K562 (cell line): Measurements from ENCODE around the gene P2RY14. TPM values are rescaled to one million over a fixed set of nuclear protein-coding genes. Genes with fewer than 3 reads are reported as not detected.

Experiments
- ATAC-seq: fragments of 200-7000 bp; cut with Tn5 transposase; 3 replicates; pipeline ENCODE4 v1.9.1; 2020; ENCODE audit warnings: moderate library complexity
- BruUV-seq: library from RNA; stranded (reverse); fragments of 400-500 nt; replicated peaks from 2 replicates; lab custom pipeline; 2021; lab: Mats Ljungman, UMichigan
- CTCF ChIA-PET: fragments of 300-600 bp; formaldehyde crosslinking; extraction: SDS; loops from one replicate; lab custom pipeline; 2021; ENCODE audit warnings: low intra/inter-chr PET ratio; lab: Yijun Ruan, JAX
- POLR2A ChIA-PET: fragments of 300-600, 350-650 bp; sonication (Branson Sonifier 250); formaldehyde crosslinking; extraction: SDS; loops from one replicate; lab custom pipeline; 2021; ENCODE audit warnings: antibody characterized with exemption, inconsistent platforms; lab: Yijun Ruan, JAX
- DNase-seq, 4 experiments: peaks; one replicate each; pipeline versions ENCODE4 v3.0.0 to v3.0.0-alpha.2; 2011 to 2018; ENCODE audit warnings: low spot score in 3 of 4, mixed read lengths in 3 of 4; ENCODE audit errors: extremely low read depth in 1 of 4
- FAIRE-seq: peaks from 2 replicates; lab custom pipeline; 2011; peaks lifted over from hg19 to GRCh38; lab: Jason Lieb, UNC
- H2AFZ ChIP-seq: 2 replicates; pipeline ENCODE4 v1.6.0; 2011; ENCODE audit warnings: low read depth, low read length, control low read depth, inconsistent platforms
- H3K27ac ChIP-seq: fragments of 200-600 bp; 3 replicates; pipeline ENCODE4 v1.8.0; 2011; ENCODE audit warnings: low read depth, mild to moderate bottlenecking, control low read depth, inconsistent platforms, low read length, moderate library complexity, mixed read lengths; ENCODE audit errors: extremely low read depth
- H3K27me3 ChIP-seq, 2 experiments: fragments of 300-600 bp in 1 of 2; 2 replicates in 1 of 2; 3 replicates in 1 of 2; pipeline versions ENCODE4 v1.6.0 to v1.8.0; 2011; ENCODE audit warnings: inconsistent platforms in 2 of 2, low read length in 2 of 2, mild to moderate bottlenecking in 1 of 2, mixed read lengths in 1 of 2, moderate library complexity in 1 of 2; ENCODE audit not compliant: control insufficient read depth in 2 of 2, insufficient read depth in 2 of 2
- H3K36me3 ChIP-seq: fragments of 300-600 bp; 3 replicates; pipeline ENCODE4 v1.8.0; 2011; ENCODE audit warnings: mild to moderate bottlenecking, low read length, inconsistent platforms; ENCODE audit not compliant: control insufficient read depth, insufficient read depth
- H3K4me1 ChIP-seq, 2 experiments: fragments of 200-600 bp in 1 of 2; replicated peaks in 1 of 2; 2 replicates in 1 of 2; 3 replicates in 1 of 2; pipeline versions ENCODE4 v1.5.1 to v1.8.0; 2011; ENCODE audit warnings: inconsistent platforms in 2 of 2, low read length in 2 of 2, mild to moderate bottlenecking in 1 of 2, mixed read lengths in 1 of 2, moderate library complexity in 1 of 2; ENCODE audit not compliant: control insufficient read depth in 2 of 2, insufficient read depth in 2 of 2
- H3K4me2 ChIP-seq: 2 replicates; pipeline ENCODE4 v1.6.1; 2011; ENCODE audit warnings: low read length, control low read depth, inconsistent platforms, mixed read lengths; ENCODE audit not compliant: insufficient read depth
- H3K4me3 ChIP-seq: fragments of 200-600 bp; sonication (generic), shearing (Covaris generic); 2 replicates; pipeline ENCODE4 v1.5.1; 2016; ENCODE audit warnings: control low read depth, inconsistent platforms
- H3K79me2 ChIP-seq: fragments of 200-600 bp; 3 replicates; pipeline ENCODE4 v1.8.0; 2011; ENCODE audit warnings: low read length, inconsistent platforms; ENCODE audit not compliant: control insufficient read depth, insufficient read depth
- H3K9ac ChIP-seq, 2 experiments: 2 replicates each; pipeline versions ENCODE4 v1.6.0 to v1.6.1; 2011; ENCODE audit warnings: low read depth in 2 of 2, low read length in 2 of 2, control low read depth in 1 of 2, inconsistent platforms in 1 of 2, mild to moderate bottlenecking in 1 of 2, mixed read lengths in 1 of 2; ENCODE audit not compliant: insufficient read depth in 1 of 2
- H3K9me1 ChIP-seq: one replicate; pipeline ENCODE4 v1.6.0; 2011; ENCODE audit warnings: inconsistent platforms, mild to moderate bottlenecking, low read length, moderate library complexity; ENCODE audit not compliant: control insufficient read depth, insufficient read depth
- H3K9me3 ChIP-seq: replicated peaks from 2 replicates; pipeline ENCODE4 v1.5.1; 2011; ENCODE audit warnings: low read depth, low read length, inconsistent platforms; ENCODE audit not compliant: control insufficient read depth, insufficient read depth
- H4K20me1 ChIP-seq: replicated peaks from 2 replicates; pipeline ENCODE4 v1.6.1; 2011; ENCODE audit warnings: low read length, inconsistent platforms, mixed read lengths; ENCODE audit not compliant: control insufficient read depth, insufficient read depth
- DLX4 ChIP-seq: fragments of 250-450 bp; sonication (Bioruptor Pico); IDR thresholded peaks from 2 replicates; pipeline ENCODE4 v1.6.1; 2021; ENCODE audit warnings: mild to moderate bottlenecking
- FOXJ3 ChIP-seq: sonication (generic); formaldehyde crosslinking; IDR thresholded peaks from 2 replicates; pipeline ENCODE4 v1.4.0; 2020; ENCODE audit warnings: mild to moderate bottlenecking, missing genetic modification reagents
- HES1 ChIP-seq: fragments of 450-650 bp; IDR thresholded peaks from 2 replicates; pipeline ENCODE4 v1.6.1; 2016; ENCODE audit warnings: low read depth, mild to moderate bottlenecking, moderate library complexity
- HMBOX1 ChIP-seq: sonication (generic); IDR thresholded peaks from 2 replicates; pipeline ENCODE4 v1.6.1; 2016
- MIER1 ChIP-seq: fragments of 450-650 bp; IDR thresholded peaks from 2 replicates; pipeline ENCODE4 v1.6.1; 2016; ENCODE audit warnings: antibody characterized with exemption, mild to moderate bottlenecking, low read depth
- NR2C1 ChIP-seq, 2 experiments: fragments of 450-650 bp; IDR thresholded peaks; 2 replicates each; pipeline ENCODE4 v1.6.1; 2017; ENCODE audit warnings: mild to moderate bottlenecking in 2 of 2, antibody characterized with exemption in 1 of 2, inconsistent platforms in 1 of 2, missing compliant biosample characterization in 1 of 2, missing genetic modification characterization in 1 of 2
- PATZ1 ChIP-seq: fragments of 250-450 bp; sonication (Bioruptor Pico); IDR thresholded peaks from 2 replicates; pipeline ENCODE4 v1.5.0; 2020; ENCODE audit warnings: mild to moderate bottlenecking, borderline replicate concordance
- PTRF ChIP-seq: fragments of 450-650 bp; IDR thresholded peaks from 2 replicates; pipeline ENCODE4 v1.6.1; 2016; ENCODE audit warnings: mild to moderate bottlenecking, missing genetic modification characterization, missing compliant biosample characterization
- RBM15 ChIP-seq: fragments of 200-400 bp; formaldehyde crosslinking; IDR thresholded peaks from 2 replicates; pipeline ENCODE4 v1.6.1; 2018; ENCODE audit warnings: mild to moderate bottlenecking, low read length, moderate library complexity; ENCODE audit not compliant: insufficient read depth
- SLC30A9 ChIP-seq: fragments of 250-450 bp; sonication (Bioruptor Pico); IDR thresholded peaks from 2 replicates; pipeline ENCODE4 v1.8.0; 2022; ENCODE audit warnings: mild to moderate bottlenecking, moderate library complexity
- TOE1 ChIP-seq, 2 experiments: fragments of 450-650 bp in 1 of 2; sonication (generic) in 1 of 2; formaldehyde crosslinking in 1 of 2; IDR thresholded peaks; 2 replicates each; pipeline versions ENCODE4 v1.7.1 to v1.8.0; 2016 to 2022; ENCODE audit warnings: borderline replicate concordance in 2 of 2, mild to moderate bottlenecking in 2 of 2, antibody characterized with exemption in 1 of 2, inconsistent platforms in 1 of 2, low read depth in 1 of 2, missing genetic modification reagents in 1 of 2, moderate library complexity in 1 of 2
- YBX1 ChIP-seq: fragments of 450-650 bp; IDR thresholded peaks from 2 replicates; pipeline ENCODE4 v1.7.1; 2016; ENCODE audit warnings: mild to moderate bottlenecking
- ZBED1 ChIP-seq: IDR thresholded peaks from 2 replicates; pipeline ENCODE4 v1.6.1; 2014
- ZNF184 ChIP-seq: sonication (generic); formaldehyde crosslinking; IDR thresholded peaks from 2 replicates; pipeline ENCODE4 v1.5.0; 2020; ENCODE audit warnings: missing genetic modification reagents
- ZNF311 ChIP-seq: fragments of 250-450 bp; sonication (Bioruptor Pico); IDR thresholded peaks from 2 replicates; pipeline ENCODE4 v1.4.0; 2020; ENCODE audit warnings: mild to moderate bottlenecking, moderate library complexity
- ZNF431 ChIP-seq: sonication (generic); formaldehyde crosslinking; IDR thresholded peaks from 2 replicates; pipeline ENCODE4 v1.8.0; 2022; ENCODE audit warnings: mild to moderate bottlenecking, missing genetic modification reagents
- ZSCAN32 ChIP-seq: fragments of 450-650 bp; formaldehyde crosslinking; IDR thresholded peaks from 2 replicates; pipeline ENCODE4 v1.4.0; 2020; ENCODE audit warnings: mild to moderate bottlenecking, moderate library complexity
- WGBS: fragments of 100-300 bp; shearing (Covaris generic); methylation state at CpG from one replicate; pipeline ENCODE4 v1.1.6; 2016; ENCODE audit warnings: low coverage, mixed read lengths; ENCODE audit not compliant: insufficient coverage; ENCODE audit errors: missing lambda C conversion rate; 5-methylcytosine and 5-hydroxymethylcytosine counted together
- in situ Hi-C: fragments of 300-500 bp; cut with MboI; formaldehyde crosslinking; loops from 4 replicates; pipeline ENCODE4 v1.15.0; 2018; ENCODE audit warnings: inconsistent platforms, mixed read lengths
- intact Hi-C: fragments of 100-400 bp; cut with micrococcal nuclease; formaldehyde crosslinking; loops from 2 replicates; pipeline ENCODE4 v1.14.2; 2022
- polyA plus RNA-seq, 8 experiments: library from polyadenylated mRNA; depleted of rRNA in 4 of 8; stranded (reverse) in 5 of 8; unstranded in 3 of 8; fragments of >200 nt; fragmentation: Nextera tagmentation in 2 of 8; fragmentation: Illumina TruSeq in 1 of 8; extraction: Ambion mirVana in 2 of 8; extraction: Trizol in 1 of 8; gene quantifications; 2 replicates each; pipeline versions ENCODE4 v1.2.1 to v1.2.3, GENCODE V29; 2011 to 2014; ENCODE audit warnings: inconsistent platforms in 1 of 8, missing spikeins in 1 of 8
- total RNA-seq, 7 experiments: library from RNA; depleted of rRNA in 6 of 7; stranded (reverse); fragments of >200 nt in 6 of 7; fragmentation: Illumina TruSeq in 2 of 7; extraction: Trizol in 2 of 7; gene quantifications; 2 replicates each; pipeline versions ENCODE4 v1.2.1 to v1.2.3, GENCODE V29; 2011 to 2021; ENCODE audit warnings: low replicate concordance in 1 of 7

P2RY14 gene
- total and polyA plus RNA-seq, 9 of the 15 experiments (the other 6 are each of a cell fraction or from before 2014, with no cell fraction given): not detected

- no peak for TF ChIP-seq TOE1 (IDR thresholded peaks at IDR 0.05; ENCODE audit: borderline replicate concordance)
- no peak for TF ChIP-seq TOE1 (CRISPR knock-in tag; IDR thresholded peaks at IDR 0.05; ENCODE audit: borderline replicate concordance, low read depth)
- no peak for TF ChIP-seq FOXJ3 (CRISPR knock-in tag)
- no peak for TF ChIP-seq RBM15
- TF ChIP-seq ZNF184 (CRISPR knock-in tag): no peak
- no peak for TF ChIP-seq YBX1
- TF ChIP-seq ZNF311 (CRISPR knock-in tag): no peak
- TF ChIP-seq HMBOX1: no peak
- no peak for TF ChIP-seq ZBED1
- TF ChIP-seq, all 486 proteins: peak for 0
Measured at GRCh38 chr3:151204530-151205402, 73.6 kb downstream of the P2RY14 start (continued).

- no peak for FAIRE-seq
- no peaks in the 10 kb centered on the region for H3K9me3 ChIP-seq
- no peak within 1 kb of the TSS for H3K4me2 ChIP-seq
- H3K9me1 ChIP-seq: no peaks in the 10 kb centered on the region
- no peak within 1 kb of the TSS for H2AFZ ChIP-seq
- no peak for ATAC-seq
- in situ Hi-C loops (no loop called here), intact Hi-C loops (no loop called here)
- no peaks in the 10 kb centered on the region for H3K4me1 ChIP-seq
- no peaks in the 10 kb centered on the region for H3K79me2 ChIP-seq
- H3K9ac ChIP-seq: no peak within 1 kb of the TSS
- H3K36me3 ChIP-seq: no peaks in the 10 kb centered on the region
- H4K20me1 ChIP-seq: no peaks in the 10 kb centered on the region
- BruUV-seq: no TSS peak
- no peak for DNase-seq
- no peak within 1 kb of the TSS for H3K27ac ChIP-seq
- no peak within 1 kb of the TSS for H3K4me3 ChIP-seq
- 3% methylated on average over 3 of the region's 3 CpGs for WGBS
- no peaks in the 10 kb centered on the region; a peak in 2 of 5 replicates for H3K27me3 ChIP-seq
- ChIA-PET CTCF (no interaction called here), POLR2A (no interaction called here)
- TF ChIP-seq SLC30A9 (CRISPR knock-in tag): no peak
- TF ChIP-seq HES1: no peak
- no peak for TF ChIP-seq ZNF431 (CRISPR knock-in tag)
- TF ChIP-seq DLX4 (CRISPR knock-in tag): no peak
- no peak for TF ChIP-seq PTRF (tag)
- no peak for TF ChIP-seq PATZ1 (CRISPR knock-in tag)
- TF ChIP-seq ZSCAN32 (CRISPR knock-in tag): no peak
- no peak for TF ChIP-seq NR2C1 (IDR thresholded peaks at IDR 0.05)
- no peak for TF ChIP-seq NR2C1 (tag; IDR thresholded peaks at IDR 0.05)
- no peak for TF ChIP-seq MIER1
Measured at GRCh38 chr3:151203051-151203420, 75.3 kb downstream of the P2RY14 start, which contains the start of gene GPR171. Gene GPR171, minus strand, starts transcription at chr3:151203216. Its CDS starts 3,830 bp downstream, at chr3:151199386.
